GM23248 (cell line): ENCODE data around the gene DHX9.

Experiments
- EZH2 ChIP-seq: fragments of 200-600 bp; sonication (generic); IDR thresholded peaks from 2 replicates; pipeline ENCODE4 v1.6.1; 2018; ENCODE audit warnings: antibody characterized with exemption, mild to moderate bottlenecking; ENCODE audit not compliant: insufficient read depth, poor library complexity, severe bottlenecking
- EZH2phosphoT487 ChIP-seq: fragments of 200-600 bp; sonication (generic); IDR thresholded peaks from 2 replicates; pipeline ENCODE4 v1.6.1; 2018; ENCODE audit warnings: antibody characterized with exemption, moderate library complexity, mild to moderate bottlenecking, low read depth; ENCODE audit not compliant: insufficient read depth

GRCh38 chr1:182845379-182845778 is 6.2 kb downstream of the DHX9 start:
- no peak for TF ChIP-seq EZH2
- no peak for TF ChIP-seq EZH2phosphoT487
